HG02642 (cell line): ENCODE measurements around the gene GNG8.

Experiments
- ATAC-seq: cut with Tn5 transposase; IDR thresholded peaks from one replicate; pipeline ENCODE4 v1.9.1; 2021; ENCODE audit warnings: mild to moderate bottlenecking; ENCODE audit not compliant: unreplicated experiment, poor library complexity

Gene GNG8

GRCh38 chr19:46635920-46636761 is at the start of gene GNG8:
GNG8 (minus strand) TSS chr19:46636202; CDS start chr19:46634682, 1,520 bp downstream.
- no peak for ATAC-seq

GRCh38 chr19:46685189-46685588 is 49.2 kb upstream of the GNG8 start:
- no peak for ATAC-seq

- ATAC-seq: no peak
Measured at GRCh38 chr19:46678110-46678732, 42.2 kb upstream of the GNG8 start.

- no peak for ATAC-seq
Measured at GRCh38 chr19:46674416-46675178, 38.6 kb upstream of the GNG8 start.

- ATAC-seq: no peak
Measured at GRCh38 chr19:46670813-46671212, 34.8 kb upstream of the GNG8 start.

GRCh38 chr19:46668662-46669061 is 32.7 kb upstream of the GNG8 start:
- no peak for ATAC-seq

- no peak for ATAC-seq
Measured at GRCh38 chr19:46665072-46665471, 29.1 kb upstream of the GNG8 start.

- ATAC-seq: peak; percentile 17
Measured at GRCh38 chr19:46661735-46662592, 26.0 kb upstream of the GNG8 start.

- peak; percentile 94 for ATAC-seq
Measured at GRCh38 chr19:46661020-46661731, 25.2 kb upstream of the GNG8 start, which contains the start of gene DACT3. DACT3 (minus strand) TSS chr19:46661182; CDS start chr19:46661064, 118 bp downstream.

GRCh38 chr19:46660551-46661019 is 24.6 kb upstream of the GNG8 start:
- no peak for ATAC-seq

- no peak for ATAC-seq
Measured at GRCh38 chr19:46660008-46660517, 24.1 kb upstream of the GNG8 start.

- ATAC-seq: no peak
Measured at GRCh38 chr19:46659151-46660007, 23.4 kb upstream of the GNG8 start.

GRCh38 chr19:46656541-46656940 is 20.5 kb upstream of the GNG8 start:
- no peak for ATAC-seq

GRCh38 chr19:46654621-46655152 is 18.7 kb upstream of the GNG8 start:
- no peak for ATAC-seq

- no peak for ATAC-seq
Measured at GRCh38 chr19:46650445-46650844, 14.4 kb upstream of the GNG8 start.

- ATAC-seq: no peak
Measured at GRCh38 chr19:46648961-46649960, 13.3 kb upstream of the GNG8 start.
